Right renal pelvis (tissue), 4 donors: ENCODE data around the gene NUMBL. TPM values are rescaled to one million over a fixed set of nuclear protein-coding genes. Genes with fewer than 3 reads are reported as not detected.
"Not testable (repeated sequence)": the region's sequence is repeated elsewhere in the genome, so short reads cannot be mapped to it uniquely, and the experiment has no call there.

Experiments used
- DNase-seq, 4 donors: peaks; one replicate each; pipeline ENCODE4 v3.0.0-alpha.2; 2013; ENCODE audit warnings: low read depth in 4 of 4, low spot score in 3 of 4, missing footprints in 1 of 4
- polyA plus RNA-seq, 4 donors: library from polyadenylated mRNA; unstranded; fragments of 120-200 nt; gene quantifications; one replicate each; pipeline ENCODE4 v1.2.1, GENCODE V29; 2013; ENCODE audit not compliant: insufficient read length in 4 of 4

NUMBL gene
- 10 to 100 TPM; 11.1 to 16.0 (median 12.6) TPM for polyA plus RNA-seq

DNA sequence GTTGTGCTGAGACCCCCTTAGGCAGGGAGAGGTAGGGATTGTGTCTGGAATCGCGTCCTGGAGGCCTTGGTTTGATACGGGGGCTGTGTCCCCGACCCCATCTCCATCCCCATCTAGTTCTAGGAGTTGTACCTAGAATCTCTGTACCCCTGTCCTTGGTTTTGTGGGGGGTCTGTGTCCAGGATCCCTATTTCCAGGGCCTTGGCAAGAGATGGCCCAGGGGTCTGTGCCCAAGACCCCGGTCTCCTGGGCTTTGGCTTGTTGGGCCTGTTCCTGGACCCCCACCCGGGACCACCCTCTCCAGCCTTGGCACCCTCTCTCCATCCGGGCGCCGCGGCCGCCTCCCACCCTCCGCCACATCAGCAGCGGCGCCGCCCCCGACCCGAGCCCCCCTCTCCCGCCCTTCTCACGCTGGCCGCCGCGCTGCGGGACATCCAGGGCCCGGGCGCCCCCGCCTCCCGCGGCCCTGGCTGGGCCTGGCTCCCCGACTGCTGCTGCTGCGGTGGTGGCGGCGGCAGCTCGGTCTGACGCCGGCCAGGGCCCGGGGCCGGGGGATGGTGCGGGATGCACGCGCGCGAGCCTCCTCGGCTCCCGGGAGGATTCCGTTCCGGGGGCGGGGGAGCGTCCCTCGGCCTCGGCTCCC is at the start of gene NUMBL:
NUMBL (minus strand) TSS at position 602 of the 643 bp plus-strand sequence; CDS start at position 434, 168 bp downstream.
- DNase-seq = no peak

DNA sequence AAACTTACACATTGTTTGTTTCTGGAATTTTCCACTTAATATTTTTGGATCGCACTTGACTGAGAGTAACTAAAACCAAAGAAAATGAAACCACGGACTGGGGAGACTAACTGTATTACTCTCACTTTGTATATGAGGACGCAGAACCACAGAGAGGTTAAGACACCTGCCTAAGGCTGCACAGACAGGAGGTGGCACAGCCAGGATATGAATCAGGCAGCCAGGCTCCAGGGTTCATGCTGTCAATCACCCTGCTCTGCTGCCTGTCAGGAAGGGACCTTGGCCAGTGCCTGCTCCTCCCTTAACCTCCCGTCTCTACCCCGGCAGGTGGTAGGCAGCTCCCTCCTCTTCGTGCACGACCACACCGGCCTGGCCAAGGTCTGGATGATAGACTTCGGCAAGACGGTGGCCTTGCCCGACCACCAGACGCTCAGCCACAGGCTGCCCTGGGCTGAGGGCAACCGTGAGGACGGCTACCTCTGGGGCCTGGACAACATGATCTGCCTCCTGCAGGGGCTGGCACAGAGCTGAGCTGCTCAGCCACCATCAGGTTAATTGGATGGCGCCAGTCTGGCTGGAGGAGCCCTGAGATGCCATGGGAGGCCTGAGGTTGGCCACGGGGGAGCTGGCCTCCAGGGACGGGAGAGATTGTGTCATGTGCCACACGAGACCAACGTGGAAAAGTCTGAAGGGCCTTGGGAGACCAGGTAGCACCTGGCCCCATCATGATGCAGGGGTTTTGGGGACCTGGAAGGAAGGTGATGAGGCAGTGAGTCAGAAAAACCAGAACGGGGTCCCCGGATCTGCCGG is 48.8 kb upstream of the NUMBL start:
- DNase-seq = no peak

DNA sequence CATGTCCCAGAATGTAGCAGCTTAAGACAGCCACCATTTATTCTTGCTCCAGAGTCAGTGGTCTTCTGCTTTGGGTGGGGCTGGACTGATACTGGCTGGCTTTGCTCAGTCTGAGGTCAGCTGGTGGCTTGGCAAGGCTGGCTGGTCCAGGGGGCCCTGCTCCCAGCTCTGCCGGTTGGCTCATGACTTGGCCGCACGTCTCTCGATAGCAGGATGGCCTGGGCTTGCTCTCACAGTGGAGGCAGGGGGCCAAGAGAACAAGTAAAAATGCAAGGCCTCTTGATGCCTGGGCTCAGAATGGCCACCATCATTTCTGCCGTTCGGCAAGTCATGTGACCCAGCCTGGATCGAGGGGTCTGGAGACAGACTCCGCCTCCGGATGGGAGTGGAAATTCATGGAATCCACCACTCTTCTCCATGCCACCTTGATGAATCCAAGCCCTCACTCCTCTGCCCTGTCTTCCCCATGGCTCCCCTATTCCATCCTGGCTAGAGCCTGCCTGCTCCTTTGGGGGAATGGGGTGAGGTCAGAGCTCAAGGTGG is 46.7 kb upstream of the NUMBL start:
- no peak for DNase-seq

DNA sequence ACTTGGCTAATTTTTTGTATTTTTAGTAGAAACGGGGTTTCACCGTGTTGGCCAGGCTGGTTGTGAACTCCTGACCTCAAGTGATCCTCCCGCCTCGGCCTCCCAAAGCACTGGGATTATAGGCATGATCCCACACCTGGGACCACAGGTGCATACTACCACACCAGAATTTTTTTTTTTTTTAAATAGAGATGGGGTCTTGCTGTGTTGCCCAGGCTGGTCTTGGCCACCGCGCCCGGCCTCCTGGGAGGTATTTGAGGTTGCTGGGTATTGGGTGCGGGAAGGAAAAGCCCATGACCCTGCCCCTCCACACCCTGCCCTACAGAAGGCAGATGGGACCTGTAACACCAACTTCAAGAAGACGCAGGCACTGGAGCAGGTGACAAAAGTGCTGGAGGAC is 46.2 kb upstream of the NUMBL start:
- DNase-seq = no peak

DNA sequence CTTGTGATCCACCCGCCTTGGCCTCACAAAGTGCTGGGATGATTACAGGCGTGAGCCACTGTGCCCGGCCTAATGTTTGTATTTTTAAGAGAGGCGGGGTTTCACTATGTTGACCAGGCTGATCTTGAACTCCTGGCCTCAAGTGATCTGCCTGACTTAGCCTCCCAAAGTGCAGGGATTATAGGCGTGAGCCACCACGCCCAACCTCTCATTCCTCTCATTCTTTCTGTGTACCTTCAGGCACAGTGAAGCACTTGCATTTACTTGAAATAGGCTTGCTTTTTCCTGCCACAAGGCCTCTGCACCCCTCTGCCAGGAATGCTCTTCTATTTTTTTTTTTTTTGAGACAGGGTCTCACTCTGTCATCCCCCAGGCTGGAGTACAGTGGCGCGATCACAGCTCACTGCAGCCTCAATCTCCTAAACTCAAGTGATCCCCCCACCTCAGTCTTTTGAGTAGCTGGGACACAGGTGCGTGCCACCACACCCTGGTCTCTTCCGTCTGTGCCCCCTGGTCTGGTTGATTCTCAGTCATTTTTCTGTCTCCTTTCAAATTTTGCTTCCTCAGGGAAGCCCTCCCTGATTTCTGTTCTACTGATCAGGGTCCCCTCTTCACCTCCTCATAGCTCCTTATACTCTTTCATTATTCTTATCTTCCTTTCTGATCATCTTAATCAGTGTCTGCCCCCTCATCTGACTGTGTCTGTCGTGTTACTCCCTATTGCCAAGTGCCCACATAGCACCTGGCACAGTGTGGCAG is 44.7 kb upstream of the NUMBL start:
- DNase-seq = no peak

DNA sequence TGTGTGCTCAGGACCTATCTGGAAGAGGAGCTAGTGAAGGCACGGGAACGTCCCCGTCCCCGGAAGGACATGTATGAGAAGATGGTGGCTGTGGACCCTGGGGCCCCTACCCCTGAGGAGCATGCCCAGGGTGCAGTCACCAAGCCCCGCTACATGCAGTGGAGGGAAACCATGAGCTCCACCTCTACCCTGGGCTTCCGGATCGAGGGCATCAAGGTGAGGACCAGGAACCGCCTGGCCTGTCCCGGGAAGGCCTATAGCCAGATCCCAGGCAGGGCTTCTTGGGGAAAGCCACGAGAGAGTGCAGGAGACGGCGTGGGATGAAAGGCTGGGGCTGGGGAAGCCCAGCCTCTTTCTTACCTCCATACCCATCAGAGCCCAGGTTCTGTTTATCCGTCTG is 42.7 kb upstream of the NUMBL start:
- DNase-seq = no peak

DNA sequence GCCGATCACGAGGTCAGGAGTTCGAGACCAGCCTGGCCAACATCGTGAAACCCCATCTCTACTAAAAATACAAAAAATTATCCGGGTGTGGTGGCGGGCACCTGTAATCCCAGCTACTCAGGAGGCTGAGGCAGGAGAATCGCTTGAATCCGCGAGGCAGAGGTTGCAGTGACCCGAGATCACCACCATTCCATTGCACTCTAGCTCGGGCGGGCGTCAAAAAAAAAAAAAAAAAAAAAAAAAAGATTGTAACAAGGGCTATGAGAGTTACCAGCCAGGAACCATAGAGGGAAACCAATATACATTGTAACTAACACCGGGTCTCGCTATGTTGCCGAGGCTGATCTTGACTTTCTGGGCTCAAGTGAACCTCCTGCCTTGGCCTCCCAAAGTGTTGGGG is 41.9 kb upstream of the NUMBL start:
- not testable (repeated sequence) for DNase-seq

DNA sequence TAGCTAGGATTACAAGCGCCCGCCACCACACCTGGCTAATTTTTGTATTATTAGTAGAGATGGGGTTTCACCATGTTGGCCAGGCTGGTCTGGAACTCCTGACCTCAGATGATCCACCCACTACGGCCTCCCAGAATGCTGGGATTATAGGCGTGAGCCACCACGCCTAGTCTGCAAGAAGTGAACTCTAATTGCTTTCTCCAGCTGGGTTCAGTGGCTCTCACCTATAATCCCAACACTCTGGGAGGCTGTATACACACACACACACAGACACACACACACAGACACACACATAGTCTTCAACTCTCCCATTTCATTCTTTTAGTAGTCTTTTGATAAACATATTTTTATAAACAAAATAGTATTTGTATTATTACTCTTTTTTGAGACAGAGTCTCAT is 39.6 kb upstream of the NUMBL start:
- DNase-seq = not testable (repeated sequence)

DNA sequence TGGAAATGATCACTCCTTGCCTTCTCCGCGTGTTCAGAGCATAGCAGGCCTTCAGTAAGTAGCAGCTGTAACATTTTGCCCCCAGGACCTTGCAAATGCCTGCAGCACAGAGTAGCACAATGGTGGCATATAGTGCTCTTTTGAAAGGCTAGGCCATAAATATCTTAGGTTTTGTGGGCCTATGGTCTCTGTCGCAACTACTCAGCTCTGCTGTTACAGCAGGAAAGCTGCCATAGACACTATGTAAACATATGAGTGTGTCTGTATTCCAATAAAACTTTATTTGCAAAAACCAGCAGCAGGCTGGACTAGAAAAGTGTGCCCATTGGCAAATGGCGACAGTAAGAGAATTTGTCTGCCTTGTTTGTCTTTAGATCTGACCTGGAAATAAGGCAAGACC is 35.8 kb upstream of the NUMBL start:
- DNase-seq = no peak

DNA sequence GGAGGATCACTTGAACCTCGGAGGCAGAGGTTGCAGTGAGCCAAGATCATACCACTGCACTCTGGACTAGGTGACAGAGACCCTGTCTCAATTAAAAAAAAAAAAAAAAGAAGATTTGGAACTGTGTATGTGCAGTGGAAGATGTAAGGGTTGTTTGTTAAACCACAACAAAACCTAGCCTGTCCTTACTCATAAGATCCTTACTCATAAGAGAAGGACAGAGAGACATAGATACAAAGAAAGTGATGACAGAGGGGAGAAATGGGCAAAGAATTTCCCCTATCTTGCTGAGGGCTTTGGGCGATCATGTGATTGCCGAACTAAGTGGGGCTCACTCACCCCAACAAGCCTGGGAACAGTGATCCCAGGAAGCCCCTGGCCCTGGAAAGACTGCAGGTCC is 34.4 kb upstream of the NUMBL start:
- no peak for DNase-seq

DNA sequence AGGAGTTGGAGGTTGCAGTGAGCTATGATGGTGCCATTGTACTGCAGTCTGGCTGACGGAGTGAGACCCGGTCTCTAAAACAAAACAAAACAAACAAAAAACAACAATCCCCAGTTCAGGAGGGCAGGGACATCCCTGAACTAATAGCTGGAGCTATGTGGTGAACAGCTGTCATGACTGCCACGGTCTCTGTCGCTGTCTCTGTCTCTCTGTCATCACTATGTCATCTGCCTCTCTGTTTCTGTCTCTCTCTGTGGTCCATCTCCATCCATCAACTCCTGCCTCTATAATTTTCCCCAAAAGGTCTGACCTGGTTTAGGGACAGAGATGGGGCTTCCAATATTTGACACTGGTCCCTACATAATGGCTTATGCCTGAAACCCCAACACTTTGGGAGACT is 33.9 kb upstream of the NUMBL start:
- DNase-seq = no peak

DNA sequence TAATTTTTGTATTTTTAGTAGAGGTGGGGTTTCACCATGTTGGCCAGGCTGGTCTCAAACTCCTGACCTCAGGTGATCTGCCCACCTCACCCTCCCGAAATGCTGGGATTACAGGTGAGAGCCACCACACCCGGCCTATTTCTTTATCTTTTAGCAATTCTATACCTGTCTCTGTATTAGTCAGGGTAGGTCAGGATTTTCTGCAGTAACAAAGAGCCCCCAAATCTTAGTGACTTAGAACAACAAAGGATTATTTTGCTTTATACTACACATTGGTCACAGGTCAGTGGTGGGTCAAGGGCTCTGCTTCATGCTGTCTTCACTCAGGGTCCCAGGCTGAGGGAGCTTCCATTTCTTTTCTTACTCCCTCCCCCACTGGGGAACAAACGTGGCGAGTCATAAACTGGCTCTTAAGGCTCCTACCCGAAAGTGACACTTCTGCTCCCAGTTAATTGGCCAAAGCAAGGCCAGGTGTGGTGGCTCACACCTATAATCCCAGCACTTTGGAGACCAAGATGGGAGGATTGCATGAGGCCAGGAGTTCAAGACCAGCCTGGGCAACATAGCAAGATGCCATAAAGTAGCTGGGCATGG is 33.3 kb upstream of the NUMBL start:
- no peak for DNase-seq

DNA sequence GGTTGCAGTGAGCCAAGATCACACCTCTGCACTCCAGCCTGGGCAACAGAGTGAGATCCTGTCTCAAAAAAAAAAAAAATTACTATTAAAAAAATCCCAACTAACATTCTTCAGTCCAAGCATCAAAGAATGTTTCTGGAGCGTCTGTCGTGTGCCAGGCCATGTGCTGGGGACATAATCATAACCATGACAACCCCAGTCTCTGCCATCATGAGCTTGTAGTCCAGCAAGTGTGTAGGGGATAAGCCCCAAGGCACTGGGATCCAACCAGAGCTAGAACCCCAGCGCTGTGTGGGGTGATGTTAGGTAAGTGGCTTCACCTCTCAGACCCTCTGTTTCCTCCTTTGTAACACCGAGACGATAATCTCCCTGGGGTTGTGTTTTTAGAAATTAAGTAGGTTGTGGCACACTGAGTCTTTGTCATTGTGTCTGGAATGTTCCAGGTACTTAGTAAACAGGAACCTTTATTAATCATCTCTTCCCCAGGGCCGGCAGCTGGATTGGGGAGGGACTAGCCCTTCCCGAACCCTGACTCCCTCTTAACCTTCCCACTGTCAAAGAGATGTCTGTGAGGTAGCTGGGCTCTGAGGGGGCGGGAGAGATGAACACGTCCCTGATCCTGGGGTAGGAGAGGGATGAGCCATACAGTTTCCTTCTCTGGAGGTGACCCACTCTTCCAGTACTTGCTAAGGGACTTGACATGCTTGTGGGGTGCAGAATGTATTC is 31.6 kb upstream of the NUMBL start:
- no peak for DNase-seq

DNA sequence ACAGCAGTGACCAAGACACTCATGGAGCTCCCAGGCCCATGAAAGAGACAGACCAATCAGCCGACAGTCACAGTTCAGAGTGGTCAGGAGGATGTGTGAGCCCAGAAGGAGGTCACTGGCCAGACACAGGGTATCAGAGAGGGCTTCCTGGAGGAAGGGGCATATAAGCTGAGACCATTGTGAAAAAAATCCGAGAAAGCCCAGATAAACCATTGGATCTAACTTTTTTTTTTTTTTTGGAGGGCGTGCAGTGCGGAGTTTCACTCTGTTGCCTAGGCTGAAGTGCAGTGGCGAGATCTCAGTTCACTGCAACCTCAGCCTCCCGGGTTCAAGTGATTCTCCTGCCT is 30.7 kb upstream of the NUMBL start:
- no peak for DNase-seq

DNA sequence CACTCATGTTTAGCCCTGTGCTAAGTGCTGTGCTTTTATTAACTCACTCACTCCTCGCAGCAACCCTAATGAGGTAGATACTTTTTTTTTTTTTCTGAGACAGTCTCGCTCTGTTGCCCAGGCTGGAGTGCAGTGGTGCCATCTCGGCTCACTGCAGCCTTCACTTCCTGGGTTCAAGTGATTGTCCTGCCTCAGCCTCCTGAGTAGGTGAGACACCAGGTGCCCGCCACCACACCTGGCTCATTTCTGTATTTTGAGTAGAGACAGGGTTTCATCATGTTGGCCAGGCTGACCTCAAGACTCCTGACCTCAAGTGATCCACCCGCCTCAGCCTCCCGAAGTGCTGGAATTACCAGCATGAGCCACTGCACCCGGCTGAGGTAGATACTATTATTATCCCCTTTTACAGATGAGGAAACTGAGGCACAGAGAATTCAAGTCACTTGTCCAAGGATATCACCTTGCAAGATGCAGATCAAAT is 29.0 kb upstream of the NUMBL start:
- no peak for DNase-seq

DNA sequence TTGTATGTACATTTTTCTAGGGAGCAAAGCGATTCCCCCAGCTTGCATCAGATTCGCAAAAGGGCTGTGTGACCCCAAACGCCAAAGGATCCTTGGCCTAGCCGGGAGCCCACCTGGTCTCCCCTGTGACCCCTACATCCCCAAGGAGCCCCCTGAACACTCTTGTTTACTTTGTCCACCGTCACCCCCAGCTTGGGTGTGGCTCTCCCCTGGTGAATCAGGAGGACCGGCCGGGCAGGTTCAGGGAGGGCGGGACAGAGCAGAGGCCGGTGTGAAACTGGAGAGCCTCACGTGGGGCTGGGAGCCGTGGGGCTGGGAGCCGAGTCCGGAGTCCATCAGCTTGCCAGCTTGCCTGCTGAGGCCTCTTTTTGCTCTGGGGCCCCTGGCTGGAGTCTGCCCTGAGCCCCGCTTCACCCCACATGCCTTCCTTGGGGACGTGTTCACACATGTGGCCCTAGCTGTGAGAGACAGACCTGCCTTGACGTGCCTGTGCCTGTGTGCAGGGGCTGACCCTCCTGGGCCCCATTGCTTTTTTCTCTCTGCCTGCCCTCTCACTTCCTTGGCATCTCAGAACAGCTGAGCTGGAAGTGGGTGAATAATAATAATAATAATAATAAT is 28.4 kb upstream of the NUMBL start:
- no peak for DNase-seq

DNA sequence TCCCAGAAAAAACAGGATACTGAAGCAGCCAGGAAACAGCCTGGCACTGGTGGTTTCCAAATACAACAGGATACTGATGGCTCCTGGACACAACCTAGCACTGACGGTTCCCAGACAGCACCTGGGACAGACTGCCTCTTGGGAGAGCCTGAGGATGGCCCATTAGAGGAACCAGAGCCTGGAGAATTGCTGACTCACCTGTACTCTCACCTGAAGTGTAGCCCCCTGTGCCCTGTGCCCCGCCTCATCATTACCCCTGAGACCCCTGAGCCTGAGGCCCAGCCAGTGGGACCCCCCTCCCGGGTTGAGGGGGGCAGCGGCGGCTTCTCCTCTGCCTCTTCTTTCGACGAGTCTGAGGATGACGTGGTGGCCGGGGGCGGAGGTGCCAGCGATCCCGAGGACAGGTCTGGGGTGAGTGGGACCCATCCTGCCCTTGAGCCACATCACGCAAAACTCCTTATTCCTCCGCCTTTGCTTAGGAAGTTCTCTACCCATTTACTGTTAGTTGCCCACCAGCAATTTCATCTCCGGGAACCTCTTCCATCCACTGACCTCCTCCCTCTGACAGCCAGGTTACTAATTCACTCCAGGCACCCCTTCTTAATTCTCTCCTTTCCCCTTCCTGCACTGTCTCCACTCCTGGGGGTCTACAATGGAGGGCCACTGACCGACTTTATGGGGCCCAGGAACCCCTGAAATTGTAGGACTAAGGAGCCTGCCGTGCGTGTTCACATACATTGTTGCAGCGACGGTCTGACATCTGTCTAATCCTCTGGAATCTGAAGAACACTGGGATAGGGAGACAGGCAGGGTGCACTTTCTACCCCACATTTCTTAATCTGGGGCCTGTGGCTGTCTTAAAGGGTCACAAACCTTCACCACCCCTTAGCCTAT is 27.7 kb upstream of the NUMBL start:
- no peak for DNase-seq

DNA sequence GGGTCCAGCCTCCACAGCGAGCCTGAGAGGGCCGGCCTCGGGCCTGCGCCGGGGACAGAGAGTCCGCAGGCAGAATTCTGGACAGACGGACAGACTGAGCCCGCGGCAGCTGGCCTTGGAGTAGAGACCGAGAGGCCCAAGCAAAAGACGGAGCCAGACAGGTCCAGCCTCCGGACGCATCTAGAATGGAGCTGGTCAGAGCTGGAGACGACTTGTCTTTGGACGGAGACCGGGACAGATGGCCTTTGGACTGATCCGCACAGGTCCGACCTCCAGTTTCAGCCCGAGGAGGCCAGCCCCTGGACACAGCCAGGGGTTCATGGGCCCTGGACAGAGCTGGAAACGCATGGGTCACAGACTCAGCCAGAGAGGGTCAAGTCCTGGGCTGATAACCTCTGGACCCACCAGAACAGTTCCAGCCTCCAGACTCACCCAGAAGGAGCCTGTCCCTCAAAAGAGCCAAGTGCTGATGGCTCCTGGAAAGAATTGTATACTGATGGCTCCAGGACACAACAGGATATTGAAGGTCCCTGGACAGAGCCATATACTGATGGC is 27.0 kb upstream of the NUMBL start:
- DNase-seq = no peak
